GM10847 (cell line): ENCODE results near the gene TEX14.

Experiments used
- POLR2A ChIP-seq: IDR thresholded peaks from 2 replicates; pipeline ENCODE4 v1.6.1; 2011; ENCODE audit not compliant: insufficient read length; ENCODE audit errors: extremely low read depth

TEX14 gene

GRCh38 chr17:58630883-58631522, 60.8 kb downstream of the TEX14 start:
- no peak for TF ChIP-seq POLR2A

- no peak for TF ChIP-seq POLR2A
Observed at GRCh38 chr17:58626905-58627304, 64.9 kb downstream of the TEX14 start.

GRCh38 chr17:58624751-58625150, 67.1 kb downstream of the TEX14 start:
- TF ChIP-seq POLR2A = no peak

GRCh38 chr17:58621174-58621573, 70.7 kb downstream of the TEX14 start:
- no peak for TF ChIP-seq POLR2A

GRCh38 chr17:58618336-58618735, 73.5 kb downstream of the TEX14 start:
- no peak for TF ChIP-seq POLR2A

- no peak for TF ChIP-seq POLR2A
Observed at GRCh38 chr17:58617563-58617962, 74.3 kb downstream of the TEX14 start.

GRCh38 chr17:58615768-58616659, 75.8 kb downstream of the TEX14 start:
- no peak for TF ChIP-seq POLR2A

GRCh38 chr17:58614859-58615459, 76.9 kb downstream of the TEX14 start:
- no peak for TF ChIP-seq POLR2A

- TF ChIP-seq POLR2A = no peak
Observed at GRCh38 chr17:58611331-58611730, 80.5 kb downstream of the TEX14 start.

- no peak for TF ChIP-seq POLR2A
Observed at GRCh38 chr17:58606934-58607333, 84.9 kb downstream of the TEX14 start.

GRCh38 chr17:58605986-58606385, 85.9 kb downstream of the TEX14 start:
- no peak for TF ChIP-seq POLR2A

GRCh38 chr17:58605470-58605869, 86.4 kb downstream of the TEX14 start:
- TF ChIP-seq POLR2A = no peak

- no peak for TF ChIP-seq POLR2A
Observed at GRCh38 chr17:58601976-58602375, 89.9 kb downstream of the TEX14 start.

- TF ChIP-seq POLR2A = no peak
Observed at GRCh38 chr17:58597371-58597770, 94.5 kb downstream of the TEX14 start.

GRCh38 chr17:58595194-58595792, 96.6 kb downstream of the TEX14 start:
- no peak for TF ChIP-seq POLR2A

GRCh38 chr17:58593123-58593522, 98.7 kb downstream of the TEX14 start:
- TF ChIP-seq POLR2A = no peak
